GM12874 (cell line): ENCODE results near the gene SMLR1.

Source experiments
- CTCF ChIP-seq: IDR thresholded peaks from 2 replicates; pipeline ENCODE4 v1.5.1; 2011; ENCODE audit warnings: low read depth, mild to moderate bottlenecking, control low read depth, low read length, moderate library complexity; ENCODE audit not compliant: insufficient read depth

Gene SMLR1

GRCh38 chr6:130827247-130828149 is at the start of gene SMLR1:
SMLR1 (plus strand) TSS chr6:130827406; CDS start chr6:130827414, 8 bp downstream.
- TF ChIP-seq CTCF = no peak

GRCh38 chr6:130778946-130779657 is 48.1 kb upstream of the SMLR1 start:
- TF ChIP-seq CTCF = no peak

- no peak for TF ChIP-seq CTCF
Observed at GRCh38 chr6:130779658-130780033, 47.6 kb upstream of the SMLR1 start.

- TF ChIP-seq CTCF = no peak
Observed at GRCh38 chr6:130780122-130780521, 47.1 kb upstream of the SMLR1 start.

GRCh38 chr6:130781557-130781956 is 45.6 kb upstream of the SMLR1 start:
- no peak for TF ChIP-seq CTCF

- no peak for TF ChIP-seq CTCF
Observed at GRCh38 chr6:130783416-130784107, 43.6 kb upstream of the SMLR1 start.

- TF ChIP-seq CTCF = no peak
Observed at GRCh38 chr6:130787726-130788500, 39.3 kb upstream of the SMLR1 start.
